ENCODE data around the gene PIGB.

DNA sequence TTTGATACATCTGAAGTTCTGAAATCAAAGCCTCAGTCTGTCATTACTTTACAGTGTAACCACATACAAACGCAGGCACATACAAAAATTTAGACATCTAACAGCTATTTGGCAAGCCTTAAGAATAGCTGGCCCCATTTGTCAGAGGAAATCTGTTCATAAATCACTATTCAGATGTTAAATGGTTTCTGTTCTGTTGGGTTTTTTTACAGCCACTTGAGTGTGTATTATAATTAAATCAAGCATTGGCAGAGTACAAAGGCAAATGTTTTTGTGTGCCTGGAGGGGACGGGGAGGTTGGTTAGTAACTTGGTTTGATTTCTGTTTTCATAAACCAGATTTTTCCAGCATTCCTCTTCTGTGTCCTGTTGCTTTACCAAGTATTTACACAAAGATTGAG is 24.1 kb downstream of the PIGB start:
- TF ChIP-seq ZNF274 (IDR thresholded peaks at IDR 0.05; ENCODE audit: low read depth, low read length) (no peak), SUZ12 (IDR thresholded peaks at IDR 0.05; ENCODE audit: extremely low read depth, insufficient read depth, insufficient read length) (no peak), YY1 (IDR thresholded peaks at IDR 0.05; ENCODE audit: insufficient read depth, insufficient read length) (no peak)

Measured in NT2/D1 (cell line).